Adrenal gland (tissue), 12 donors: ENCODE results near the gene IQSEC1. TPM values are rescaled to one million over a fixed set of nuclear protein-coding genes. Genes with fewer than 3 reads are reported as not detected.

Experiments used
- DNase-seq, 7 donors: peaks; one replicate each; pipeline ENCODE4 v3.0.0-alpha.2; 2019 to 2020
- H3K27ac ChIP-seq, 5 donors: fragments of 200-600 bp; sonication (generic) in 4 of 5; 1 replicate in 3 of 5; 2 replicates in 2 of 5; pipeline versions ENCODE4 v1.5.1 to v1.8.0; 2016 to 2020; ENCODE audit warnings: mild to moderate bottlenecking in 1 of 5
- H3K27me3 ChIP-seq: fragments of 200-600 bp; 2 replicates; pipeline ENCODE4 v1.8.0; 2021
- H3K36me3 ChIP-seq, 2 donors: fragments of 200-600 bp; replicated peaks in 1 of 2; 1 replicate in 1 of 2; 2 replicates in 1 of 2; pipeline versions ENCODE4 v1.5.1 to v1.8.0; 2018 to 2022
- H3K4me1 ChIP-seq, 2 donors: fragments of 200-600 bp; replicated peaks in 1 of 2; 1 replicate in 1 of 2; 2 replicates in 1 of 2; pipeline versions ENCODE4 v1.5.1 to v1.8.0; 2018 to 2021
- H3K4me3 ChIP-seq, 4 donors: fragments of 200-600 bp; sonication (generic) in 3 of 4; one replicate each; pipeline ENCODE4 v1.5.1; 2016 to 2018
- H3K9me3 ChIP-seq, 3 donors: fragments of 200-600 bp; sonication (generic) in 1 of 3; replicated peaks in 1 of 3; 1 replicate in 2 of 3; 2 replicates in 1 of 3; pipeline versions ENCODE4 v1.5.1 to v1.8.0; 2016 to 2021
- CTCF ChIP-seq, 6 experiments: fragments of 450-650 bp in 4 of 6; fragments of 200-600 bp in 2 of 6; sonication (generic) in 1 of 6; IDR thresholded peaks; 1 replicate in 5 of 6; 2 replicates in 1 of 6; pipeline versions ENCODE4 v1.5.1 to v1.8.0; 2016 to 2021; ENCODE audit warnings: antibody characterized with exemption in 6 of 6, mild to moderate bottlenecking in 2 of 6, moderate library complexity in 1 of 6
- POLR2A ChIP-seq, 2 donors: fragments of 450-650 bp; IDR thresholded peaks; one replicate each; pipeline ENCODE4 v1.6.1; 2017; ENCODE audit warnings: antibody characterized with exemption in 2 of 2, mild to moderate bottlenecking in 2 of 2, moderate library complexity in 1 of 2
- WGBS, 4 donors: extraction: QIAGEN DNeasy Blood & Tissue Kit in 2 of 4; methylation state at CpG; one replicate each; pipeline versions ENCODE4 v1.1.5 to v1.1.7; 2013 to 2017; 5-methylcytosine and 5-hydroxymethylcytosine counted together
- intact Hi-C, 2 donors: fragments of 100-400 bp; cut with DNase I; formaldehyde crosslinking; loops; one replicate each; pipeline versions ENCODE4 v1.14.1 to v1.15.0; 2022 to 2023
- polyA plus RNA-seq, 3 donors: library from polyadenylated mRNA; stranded (reverse); fragments of 200-250 nt in 2 of 3; fragments of 350-450 nt in 1 of 3; fragmentation: Illumina TruSeq in 1 of 3; extraction: RNeasy Lipid Tissue Mini Kit (QIAGEN cat#74804) in 1 of 3; gene quantifications; one replicate each; pipeline ENCODE4 v1.2.3, GENCODE V29; 2013 to 2014
- total RNA-seq, 9 donors: library from RNA; depleted of rRNA in 4 of 9; stranded (reverse); fragments of >200 nt in 4 of 9; fragments of 120-200 nt in 1 of 9; fragmentation: NEBNext Ultra II Directional in 1 of 9; extraction: Animal tissue kit (Norgen Biotek cat#: 25700) in 1 of 9; gene quantifications; one replicate each; pipeline versions ENCODE4 v1.1.0 to v1.2.4, GENCODE V29; 2013 to 2023
- donor health status: healthy with polysubstance abuse.
- donor health status: Bipolar disorder and iron deficiency.
- donor health status: DM: yes; HTN: yes; CAD: no.
- donor health status: DM: no; HTN: no; CAD: no.
- donor health status: DM: no; HTN: no; CAD: no.
- donor health status: DM: yes; HTN: yes; CAD: no.

IQSEC1 gene
- total and polyA plus RNA-seq, 12 donors, result 24.4 to 133 (median 94.2) TPM

- intact Hi-C loops, result no loop called here
- DNase-seq, result peak; percentile 84 to 93 (median 88)
Observed at GRCh38 chr3:13019243-13020095, 53.8 kb downstream of the IQSEC1 start.

GRCh38 chr3:13018561-13019242 is 54.5 kb downstream of the IQSEC1 start:
- H3K36me3 ChIP-seq, result no peaks in the 10 kb centered on the region
- DNase-seq, result peak in 5 of 7 donors; percentile 44 to 75 (median 51)
- WGBS, 4 donors, result 35 to 55% (median 49%) methylated on average over 9 to 15 of the region's 15 CpGs
- H3K27me3 ChIP-seq, result no peaks in the 10 kb centered on the region
- H3K4me1 ChIP-seq, result peaks cover 70 to 89% of the 10 kb centered on the region in 2 donors
- TF ChIP-seq POLR2A (IDR thresholded peaks at IDR 0.05), result no peak
- no peak for TF ChIP-seq CTCF (IDR thresholded peaks at IDR 0.05)
- no peaks in the 10 kb centered on the region for H3K9me3 ChIP-seq
- intact Hi-C loops, result no loop called here
- H3K27ac ChIP-seq, result peak overlapping the region; percentile 40 to 97 (median 93)
- peak overlapping the region in 2 of 4 donors; percentile 35 to 57 for H3K4me3 ChIP-seq

More at GRCh38 chr3:13019243-13020095, 53.8 kb downstream of the IQSEC1 start:
- H3K27me3 ChIP-seq, result no peaks in the 10 kb centered on the region
- no peaks in the 10 kb centered on the region for H3K9me3 ChIP-seq
- peak overlapping the region; percentile 40 to 97 (median 93) for H3K27ac ChIP-seq
- TF ChIP-seq CTCF (IDR thresholded peaks at IDR 0.05) (no peak), POLR2A (IDR thresholded peaks at IDR 0.05) (peak; percentile 41 to 98)
- H3K4me3 ChIP-seq, result peak overlapping the region in 2 of 4 donors; percentile 35 to 57
- WGBS, 4 donors, result 37 to 62% (median 47%) methylated on average over 5 to 30 of the region's 30 CpGs
- peaks cover 70 to 81% of the 10 kb centered on the region in 2 donors for H3K4me1 ChIP-seq
- no peaks in the 10 kb centered on the region for H3K36me3 ChIP-seq

DNA sequence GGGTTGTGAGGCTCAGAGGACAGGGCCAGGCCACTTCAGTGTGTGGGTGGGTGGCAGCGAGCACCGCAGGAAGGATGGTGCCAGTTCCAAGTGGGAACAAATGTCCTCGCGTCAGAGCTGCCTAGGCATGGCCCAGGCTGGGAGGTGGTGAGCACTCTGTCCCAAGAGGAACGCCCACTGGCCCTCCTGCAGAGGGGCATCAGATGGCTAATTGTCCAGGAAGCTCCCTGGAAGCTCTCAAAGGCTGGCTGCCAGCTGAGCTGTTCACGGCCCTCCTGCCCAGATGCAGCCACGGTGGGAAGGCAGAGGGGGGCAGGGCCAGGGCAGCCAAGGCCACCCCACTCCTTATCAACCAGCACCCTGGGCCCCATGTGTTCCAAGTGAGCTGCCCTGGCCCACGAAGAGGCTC is 55.2 kb downstream of the IQSEC1 start:
- H3K9me3 ChIP-seq, result no peaks in the 10 kb centered on the region
- H3K4me1 ChIP-seq, result peaks cover 70 to 91% of the 10 kb centered on the region in 2 donors
- H3K4me3 ChIP-seq, result peak overlapping the region in 2 of 4 donors; percentile 35 to 57
- intact Hi-C loops, result no loop called here
- H3K36me3 ChIP-seq, result no peaks in the 10 kb centered on the region
- no peak for TF ChIP-seq CTCF (IDR thresholded peaks at IDR 0.05)
- peak in 1 of 2 donors; percentile 79 for TF ChIP-seq POLR2A (IDR thresholded peaks at IDR 0.05)
- H3K27me3 ChIP-seq, result no peaks in the 10 kb centered on the region
- DNase-seq, result peak; percentile 72 to 93 (median 90)
- H3K27ac ChIP-seq, result peak overlapping the region; percentile 56 to 97 (median 93)
- WGBS, 4 donors, result 17 to 34% (median 28%) methylated on average over 4 to 8 of the region's 8 CpGs
